HG03439 (cell line): ENCODE results near the gene SVIL.
"Not testable (repeated sequence)": the region's sequence is repeated elsewhere in the genome, so short reads cannot be mapped to it uniquely, and the experiment has no call there.

Source experiments
- ATAC-seq: cut with Tn5 transposase; IDR thresholded peaks from one replicate; pipeline ENCODE4 v1.9.1; 2021; ENCODE audit warnings: mild to moderate bottlenecking, moderate library complexity; ENCODE audit not compliant: unreplicated experiment

SVIL gene

DNA sequence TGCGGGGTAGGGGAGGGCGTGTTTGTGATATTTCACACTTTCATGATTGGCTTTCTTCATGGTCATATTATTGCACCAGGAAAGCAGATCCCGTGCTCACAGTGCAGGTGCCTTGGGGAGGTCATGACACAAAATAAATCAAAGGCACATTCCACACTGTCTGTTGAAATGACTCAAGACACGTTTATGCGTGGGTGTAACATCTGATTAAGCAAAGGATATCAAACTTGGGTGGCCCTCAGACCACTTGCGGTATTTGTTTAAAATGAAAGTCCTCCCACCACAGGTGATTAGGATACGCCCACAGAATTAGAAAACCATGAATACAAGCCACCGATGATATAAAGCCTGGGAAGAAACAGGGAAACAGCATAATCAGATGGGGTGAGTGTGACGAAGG lies 51.1 kb downstream of the SVIL start:
- ATAC-seq: no peak

- ATAC-seq: not testable (repeated sequence)
These were observed 52.0 kb downstream of the SVIL start for GRCh38 chr10:29582769-29583168.

DNA sequence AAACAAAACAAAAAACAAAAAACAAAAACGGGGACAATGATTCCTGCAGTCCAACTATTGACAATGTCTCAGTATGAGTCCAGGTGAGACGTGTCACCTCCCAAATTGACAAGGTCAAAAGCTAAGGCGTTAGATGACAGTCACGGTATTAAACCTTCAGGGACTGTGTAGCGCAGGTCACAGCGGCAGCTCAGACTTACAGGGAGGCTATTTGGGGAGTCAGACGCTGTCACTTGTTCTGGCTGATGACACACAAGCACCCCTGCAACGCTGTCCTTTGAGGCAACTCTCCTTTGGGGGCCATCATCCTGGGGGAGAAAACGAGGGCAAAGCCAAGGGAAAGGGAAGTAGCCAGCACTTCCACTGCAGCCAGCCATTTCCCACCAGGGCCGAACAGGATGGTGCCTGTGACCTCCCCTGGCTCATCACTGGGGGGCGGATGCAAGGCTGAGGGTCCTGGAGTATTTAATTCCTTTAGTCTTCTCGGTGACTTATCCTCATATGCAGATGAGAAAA lies 55.3 kb downstream of the SVIL start:
- ATAC-seq: no peak

DNA sequence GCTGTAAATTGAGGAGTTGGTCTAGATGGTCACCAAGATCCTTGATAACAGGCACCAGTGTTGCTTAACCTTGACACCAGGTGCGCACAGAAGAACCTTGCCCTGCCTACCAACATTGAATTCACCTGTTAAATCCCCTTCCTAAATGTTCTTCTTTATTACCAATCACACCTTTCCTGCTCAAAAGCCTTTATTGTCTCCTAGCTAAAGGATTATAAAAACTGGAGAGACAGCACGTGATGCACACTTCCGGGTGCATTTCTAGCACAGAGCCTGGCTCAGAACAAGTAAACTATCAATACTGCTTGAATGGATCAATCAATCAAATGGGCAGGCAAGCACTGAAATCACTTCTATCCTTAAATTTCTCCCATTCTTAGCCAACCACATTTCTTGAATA lies 56.3 kb downstream of the SVIL start:
- no peak for ATAC-seq

GRCh38 chr10:29576681-29577080 lies 58.1 kb downstream of the SVIL start:
- ATAC-seq: no peak

GRCh38 chr10:29575098-29575455 lies 59.7 kb downstream of the SVIL start:
- ATAC-seq: no peak

- ATAC-seq: not testable (repeated sequence)
These were observed 60.3 kb downstream of the SVIL start for GRCh38 chr10:29574212-29575097.

GRCh38 chr10:29570248-29570647 lies 64.5 kb downstream of the SVIL start:
- ATAC-seq: not testable (repeated sequence)

DNA sequence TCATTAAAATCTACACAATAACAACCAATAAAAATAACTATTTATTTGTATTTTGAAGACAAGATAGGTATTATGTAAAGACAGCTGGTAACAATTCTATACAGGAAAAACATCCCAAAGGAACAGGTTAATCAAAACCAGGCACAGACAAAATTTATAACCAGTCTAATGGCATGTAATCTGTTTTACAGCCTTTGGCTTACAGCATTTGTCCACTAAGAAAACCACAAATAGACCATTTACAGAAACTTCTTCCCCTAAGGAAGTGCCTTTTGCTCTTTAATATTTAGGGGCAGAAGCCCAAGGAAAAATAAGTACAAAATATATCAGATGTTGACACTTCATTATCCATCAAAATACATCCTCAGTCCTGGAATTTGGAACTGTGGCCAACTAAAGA lies 65.0 kb downstream of the SVIL start:
- ATAC-seq: no peak

DNA sequence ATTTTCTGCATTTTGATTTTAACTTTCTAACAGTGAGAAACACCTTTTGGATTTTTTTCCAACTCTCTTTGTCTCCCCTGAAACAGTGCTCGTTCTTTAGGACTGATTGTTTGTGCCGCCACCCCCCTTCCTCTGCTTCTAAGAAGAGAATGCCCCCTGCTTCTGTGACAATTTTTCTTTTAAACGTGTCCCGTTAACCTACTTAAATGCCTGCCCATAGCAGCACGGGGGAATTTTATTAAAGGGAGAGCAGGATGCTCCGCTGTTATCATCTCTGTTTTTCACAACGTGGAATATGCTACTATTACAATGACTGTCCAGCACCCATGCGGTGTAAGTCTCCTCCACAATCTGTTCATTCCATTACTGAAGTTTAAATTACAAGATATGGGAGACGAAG lies 67.8 kb downstream of the SVIL start:
- no peak for ATAC-seq

DNA sequence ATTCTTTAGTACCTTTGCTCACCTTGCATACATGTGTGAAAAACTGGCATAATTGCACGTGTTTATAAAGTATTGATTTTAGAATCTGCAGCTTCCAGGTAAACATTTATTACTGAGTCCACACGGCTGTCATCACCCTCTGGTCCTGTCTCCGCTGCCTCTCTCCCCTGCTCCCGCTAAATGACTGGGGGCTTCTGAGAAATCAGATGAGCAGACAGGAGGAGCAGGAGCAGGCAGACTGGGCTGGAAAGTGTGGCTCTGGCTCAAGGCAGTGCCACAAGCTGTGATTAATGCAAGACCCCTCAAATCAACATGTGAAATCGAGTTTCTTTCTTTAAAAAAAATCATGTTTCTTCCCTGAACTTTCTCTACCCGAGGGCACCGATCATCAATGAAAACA lies 68.6 kb downstream of the SVIL start:
- not testable (repeated sequence) for ATAC-seq

GRCh38 chr10:29563420-29564035 lies 71.2 kb downstream of the SVIL start:
- ATAC-seq: no peak

GRCh38 chr10:29563006-29563405 lies 71.8 kb downstream of the SVIL start:
- not testable (repeated sequence) for ATAC-seq

GRCh38 chr10:29559996-29560395 lies 74.8 kb downstream of the SVIL start:
- no peak for ATAC-seq

DNA sequence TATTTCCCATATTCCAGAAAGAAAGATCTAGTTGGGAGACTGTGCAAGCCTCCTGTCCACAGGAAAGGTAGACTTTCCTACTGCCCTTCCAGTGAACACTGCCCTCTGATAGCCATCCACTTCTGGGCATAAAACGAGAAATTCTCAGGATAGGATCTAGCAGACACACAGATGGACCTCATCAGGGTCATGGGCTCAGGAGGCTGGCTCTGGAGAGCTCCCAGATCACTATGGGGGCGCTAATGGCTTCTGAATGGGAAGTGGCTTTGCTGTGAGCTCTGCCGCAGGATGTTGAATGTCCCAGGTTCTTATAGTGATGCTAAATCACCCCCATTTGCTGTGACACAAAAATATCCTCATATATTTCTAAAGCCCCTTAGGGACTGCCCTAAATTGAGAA lies 77.1 kb downstream of the SVIL start:
- no peak for ATAC-seq

GRCh38 chr10:29555746-29556481 lies 78.9 kb downstream of the SVIL start:
- no peak for ATAC-seq

GRCh38 chr10:29555091-29555745 lies 79.6 kb downstream of the SVIL start:
- no peak for ATAC-seq

GRCh38 chr10:29554660-29555059 lies 80.1 kb downstream of the SVIL start:
- no peak for ATAC-seq

DNA sequence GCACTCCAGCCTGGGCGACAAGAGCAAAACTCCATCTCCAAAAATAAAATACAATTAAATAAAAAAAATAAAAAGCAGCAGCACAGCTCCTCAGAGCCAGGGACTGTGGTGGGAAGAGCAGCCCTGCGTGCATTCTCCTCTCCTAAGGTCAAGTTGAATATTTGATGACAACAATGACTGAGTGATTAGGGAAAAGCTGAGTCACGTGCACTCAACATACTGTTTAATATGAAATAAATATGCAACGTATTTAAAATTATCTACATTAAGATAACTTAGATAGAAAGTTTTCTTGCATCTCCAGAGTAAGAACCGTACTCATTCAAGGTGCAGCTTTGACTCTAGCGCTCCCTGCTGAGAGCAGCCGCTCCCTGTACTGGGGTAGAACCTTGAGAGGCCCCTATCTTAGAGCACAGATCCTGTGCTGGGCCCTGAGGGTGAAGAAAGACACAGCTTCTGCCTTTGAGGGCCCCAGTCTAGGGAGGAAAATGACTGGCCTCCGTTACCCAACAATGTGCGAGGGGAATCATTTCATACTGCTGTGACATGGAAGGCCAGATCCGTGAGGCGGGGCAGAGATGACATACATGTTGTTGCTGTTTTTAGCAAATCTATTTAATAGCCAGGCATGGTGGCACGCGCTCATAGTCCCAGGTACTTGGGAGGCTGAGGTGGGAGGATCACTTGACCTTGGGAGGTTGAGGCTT lies 81.1 kb downstream of the SVIL start:
- ATAC-seq: no peak

- ATAC-seq: not testable (repeated sequence)
These were observed 81.7 kb downstream of the SVIL start for GRCh38 chr10:29553116-29553515.
